GM18508 (cell line): ENCODE measurements around the gene RNF187.

Experiments
- ATAC-seq: cut with Tn5 transposase; IDR thresholded peaks from one replicate; pipeline ENCODE4 v1.9.1; 2021; ENCODE audit warnings: moderate number of reproducible peaks; ENCODE audit not compliant: insufficient read depth, unreplicated experiment

The RNF187 gene

DNA sequence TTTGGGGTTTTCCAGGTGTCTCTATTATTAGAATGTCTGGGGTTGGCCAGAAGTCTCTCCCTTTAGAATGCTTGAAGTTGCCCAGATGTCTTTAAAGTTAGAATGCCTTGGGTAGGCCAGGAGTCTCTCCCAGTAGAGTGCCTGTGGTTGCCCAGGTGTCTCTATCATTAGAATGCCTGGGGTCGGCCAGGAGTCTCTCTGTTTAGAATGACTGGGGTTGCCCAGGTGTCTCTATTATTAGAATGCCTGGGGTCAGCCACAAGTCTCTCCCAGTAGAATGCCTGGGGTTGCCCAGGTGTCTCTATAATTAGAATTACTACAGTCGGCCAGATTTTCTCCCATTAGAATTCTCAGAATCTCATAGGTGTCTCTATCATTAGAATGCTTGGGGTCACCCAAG, 55.2 kb downstream of the RNF187 start:
- ATAC-seq = no peak

DNA sequence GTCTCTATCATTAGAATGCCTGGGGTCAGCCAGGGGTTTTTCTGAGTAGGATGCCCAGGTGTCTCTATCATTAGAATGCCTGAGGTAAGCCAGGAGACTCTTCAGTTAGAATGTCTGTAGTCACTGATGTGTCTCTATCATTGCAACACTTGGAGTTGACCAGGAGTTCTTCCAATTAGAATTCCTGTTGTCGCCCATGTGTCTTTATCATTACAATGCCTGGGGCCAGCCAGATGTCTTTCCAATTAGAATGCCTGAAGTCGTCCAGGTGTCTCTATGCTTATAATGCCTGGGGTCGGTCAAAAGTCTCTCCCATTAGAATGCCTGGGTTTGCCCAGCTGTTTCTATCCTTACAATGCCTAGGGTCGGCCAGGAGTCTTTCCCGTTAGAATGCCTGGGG, 55.8 kb downstream of the RNF187 start:
- ATAC-seq = no peak

GRCh38 chr1:228543396-228543795, 56.2 kb downstream of the RNF187 start:
- ATAC-seq = no peak

DNA sequence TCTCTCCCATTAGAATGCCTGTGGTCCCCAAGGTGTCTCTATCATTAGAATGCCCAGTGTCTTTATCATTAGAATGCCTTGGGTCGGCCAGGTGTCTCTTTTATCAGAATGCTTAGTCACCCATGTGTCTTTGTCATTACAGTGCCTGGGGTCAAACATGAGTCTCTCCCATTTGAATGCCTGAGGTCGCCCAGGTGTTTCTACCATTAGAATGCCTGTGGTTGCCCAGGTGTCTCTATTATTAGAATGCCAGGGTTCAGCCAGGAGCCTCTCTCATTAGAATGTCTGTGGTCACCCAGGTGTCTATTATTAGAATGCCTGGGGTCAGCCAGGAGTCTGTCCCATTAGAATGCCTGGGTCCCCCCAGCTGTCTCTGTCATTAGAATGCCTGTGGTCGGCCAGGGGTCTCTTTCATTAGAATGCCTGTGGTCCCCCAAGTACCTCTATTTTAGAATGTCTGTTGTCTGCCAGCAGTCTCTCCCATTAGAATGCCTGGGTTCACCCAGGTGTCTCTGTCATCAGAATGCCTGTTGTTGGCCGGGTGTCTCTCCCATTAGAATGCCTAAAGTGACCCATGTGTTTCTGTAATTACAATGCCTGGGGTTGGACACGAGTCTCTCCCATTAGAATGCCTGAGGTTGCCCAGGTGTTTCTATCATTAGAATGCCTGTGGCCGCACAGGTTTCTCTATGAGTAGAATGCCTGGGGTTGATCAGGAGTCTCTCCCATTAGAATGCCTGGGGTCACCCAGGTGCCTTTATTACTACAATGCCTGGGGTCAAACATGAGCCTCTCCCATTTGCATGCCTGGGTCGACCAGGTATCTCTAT, 57.1 kb downstream of the RNF187 start:
- no peak for ATAC-seq

DNA sequence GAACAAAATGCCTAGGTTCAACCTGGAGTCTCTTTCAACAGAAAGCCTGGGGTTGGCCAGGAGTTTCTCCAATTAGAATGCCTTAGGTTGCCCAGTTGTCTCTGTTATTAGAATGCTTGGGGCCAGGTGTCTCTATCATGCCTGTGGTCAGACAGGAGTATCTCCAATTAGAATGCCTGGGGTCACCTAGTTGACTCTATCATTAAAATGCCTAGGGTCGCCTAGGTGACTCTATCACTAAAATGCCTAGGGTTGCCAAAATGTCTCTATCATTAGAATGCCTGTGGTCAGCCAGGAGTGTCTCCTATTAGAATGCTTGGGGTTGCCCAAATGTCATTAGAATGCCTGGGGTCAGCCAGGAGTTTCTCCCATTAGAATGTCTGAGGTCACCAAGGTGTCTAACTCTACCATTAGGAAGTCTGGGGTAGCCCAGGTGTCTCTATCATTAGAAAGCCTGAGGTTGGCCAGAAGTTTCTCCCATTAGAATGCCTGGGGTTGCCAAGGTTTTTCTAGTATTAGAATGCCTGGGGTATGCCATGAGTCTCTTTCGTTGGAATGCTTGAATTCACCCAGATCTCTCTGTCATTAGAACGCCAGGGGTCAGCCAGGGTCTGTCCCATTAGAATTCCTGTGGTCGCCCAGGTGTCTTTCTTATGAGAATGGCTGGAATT, 57.9 kb downstream of the RNF187 start:
- ATAC-seq = no peak
